Measurements from ENCODE around the gene PLOD2. TPM values are rescaled to one million over a fixed set of nuclear protein-coding genes. Genes with fewer than 3 reads are reported as not detected.
A peak's percentile ranks its signal among the peaks of the same experiment; 100 is the strongest.

The PLOD2 gene
- total and polyA plus RNA-seq, 4 donors = 18.6 to 57.0 (median 24.3) TPM

DNA sequence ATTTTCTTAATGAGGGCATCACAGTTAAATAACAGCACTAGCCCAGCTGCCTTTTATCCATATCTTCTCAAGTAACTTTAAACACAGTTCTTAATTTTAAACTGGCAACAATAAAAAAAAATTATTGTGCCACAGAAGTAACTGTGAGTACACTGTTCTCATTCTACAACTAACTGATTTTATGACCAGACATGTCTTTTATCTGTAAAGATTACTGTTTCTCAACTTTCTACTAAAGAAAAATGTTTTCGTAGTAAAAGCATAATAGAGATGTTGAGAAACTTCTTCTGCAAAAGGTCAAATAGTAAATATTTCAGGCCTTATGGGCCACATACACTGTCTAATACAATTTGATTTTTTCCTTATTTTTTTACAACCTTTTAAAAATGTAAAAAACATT lies 32.0 kb downstream of the PLOD2 start:
- 45% methylated on average over 1 of the region's 1 CpG for WGBS

More for the DNA sequence above, 32.0 kb downstream of the PLOD2 start:
- no peak for TF ChIP-seq TAF1 (conservative IDR thresholded peaks at IDR 0.05)
- TF ChIP-seq YY1 (IDR thresholded peaks at IDR 0.05) = no peak
- no peak for TF ChIP-seq HNF4A (conservative IDR thresholded peaks at IDR 0.05)
- TF ChIP-seq SP1 (IDR thresholded peaks at IDR 0.05) = no peak
- TF ChIP-seq, protein P1, sequence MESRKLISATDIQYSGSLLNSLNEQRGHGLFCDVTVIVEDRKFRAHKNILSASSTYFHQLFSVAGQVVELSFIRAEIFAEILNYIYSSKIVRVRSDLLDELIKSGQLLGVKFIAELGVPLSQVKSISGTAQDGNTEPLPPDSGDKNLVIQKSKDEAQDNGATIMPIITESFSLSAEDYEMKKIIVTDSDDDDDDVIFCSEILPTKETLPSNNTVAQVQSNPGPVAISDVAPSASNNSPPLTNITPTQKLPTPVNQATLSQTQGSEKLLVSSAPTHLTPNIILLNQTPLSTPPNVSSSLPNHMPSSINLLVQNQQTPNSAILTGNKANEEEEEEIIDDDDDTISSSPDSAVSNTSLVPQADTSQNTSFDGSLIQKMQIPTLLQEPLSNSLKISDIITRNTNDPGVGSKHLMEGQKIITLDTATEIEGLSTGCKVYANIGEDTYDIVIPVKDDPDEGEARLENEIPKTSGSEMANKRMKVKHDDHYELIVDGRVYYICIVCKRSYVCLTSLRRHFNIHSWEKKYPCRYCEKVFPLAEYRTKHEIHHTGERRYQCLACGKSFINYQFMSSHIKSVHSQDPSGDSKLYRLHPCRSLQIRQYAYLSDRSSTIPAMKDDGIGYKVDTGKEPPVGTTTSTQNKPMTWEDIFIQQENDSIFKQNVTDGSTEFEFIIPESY (IDR thresholded peaks at IDR 0.05) = no peak
- TF ChIP-seq FOXA2 (IDR thresholded peaks at IDR 0.05) = no peak
- no peak for TF ChIP-seq EGR1 (IDR thresholded peaks at IDR 0.05; ENCODE audit: low read depth in 2 of 2)
- TF ChIP-seq, protein P2, sequence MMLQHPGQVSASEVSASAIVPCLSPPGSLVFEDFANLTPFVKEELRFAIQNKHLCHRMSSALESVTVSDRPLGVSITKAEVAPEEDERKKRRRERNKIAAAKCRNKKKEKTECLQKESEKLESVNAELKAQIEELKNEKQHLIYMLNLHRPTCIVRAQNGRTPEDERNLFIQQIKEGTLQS (IDR thresholded peaks at IDR 0.05) = no peak
- TF ChIP-seq RXRA (IDR thresholded peaks at IDR 0.05) = no peak
- no peak for TF ChIP-seq HNF4G (IDR thresholded peaks at IDR 0.05)
- no peak for TF ChIP-seq FOXA1 (IDR thresholded peaks at IDR 0.05)
- TF ChIP-seq, protein P3, sequence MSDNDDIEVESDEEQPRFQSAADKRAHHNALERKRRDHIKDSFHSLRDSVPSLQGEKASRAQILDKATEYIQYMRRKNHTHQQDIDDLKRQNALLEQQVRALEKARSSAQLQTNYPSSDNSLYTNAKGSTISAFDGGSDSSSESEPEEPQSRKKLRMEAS (IDR thresholded peaks at IDR 0.05) = no peak
- no peak for TF ChIP-seq GABPA (IDR thresholded peaks at IDR 0.05 in 1 of 2, conservative IDR thresholded peaks at IDR 0.05 in 1 of 2)
- TF ChIP-seq, protein P4, sequence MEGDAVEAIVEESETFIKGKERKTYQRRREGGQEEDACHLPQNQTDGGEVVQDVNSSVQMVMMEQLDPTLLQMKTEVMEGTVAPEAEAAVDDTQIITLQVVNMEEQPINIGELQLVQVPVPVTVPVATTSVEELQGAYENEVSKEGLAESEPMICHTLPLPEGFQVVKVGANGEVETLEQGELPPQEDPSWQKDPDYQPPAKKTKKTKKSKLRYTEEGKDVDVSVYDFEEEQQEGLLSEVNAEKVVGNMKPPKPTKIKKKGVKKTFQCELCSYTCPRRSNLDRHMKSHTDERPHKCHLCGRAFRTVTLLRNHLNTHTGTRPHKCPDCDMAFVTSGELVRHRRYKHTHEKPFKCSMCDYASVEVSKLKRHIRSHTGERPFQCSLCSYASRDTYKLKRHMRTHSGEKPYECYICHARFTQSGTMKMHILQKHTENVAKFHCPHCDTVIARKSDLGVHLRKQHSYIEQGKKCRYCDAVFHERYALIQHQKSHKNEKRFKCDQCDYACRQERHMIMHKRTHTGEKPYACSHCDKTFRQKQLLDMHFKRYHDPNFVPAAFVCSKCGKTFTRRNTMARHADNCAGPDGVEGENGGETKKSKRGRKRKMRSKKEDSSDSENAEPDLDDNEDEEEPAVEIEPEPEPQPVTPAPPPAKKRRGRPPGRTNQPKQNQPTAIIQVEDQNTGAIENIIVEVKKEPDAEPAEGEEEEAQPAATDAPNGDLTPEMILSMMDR (IDR thresholded peaks at IDR 0.05; ENCODE audit: low read depth, low read length, missing input control) = no peak
- TF ChIP-seq RAD21 (IDR thresholded peaks at IDR 0.05) = no peak
- TF ChIP-seq, protein P5, sequence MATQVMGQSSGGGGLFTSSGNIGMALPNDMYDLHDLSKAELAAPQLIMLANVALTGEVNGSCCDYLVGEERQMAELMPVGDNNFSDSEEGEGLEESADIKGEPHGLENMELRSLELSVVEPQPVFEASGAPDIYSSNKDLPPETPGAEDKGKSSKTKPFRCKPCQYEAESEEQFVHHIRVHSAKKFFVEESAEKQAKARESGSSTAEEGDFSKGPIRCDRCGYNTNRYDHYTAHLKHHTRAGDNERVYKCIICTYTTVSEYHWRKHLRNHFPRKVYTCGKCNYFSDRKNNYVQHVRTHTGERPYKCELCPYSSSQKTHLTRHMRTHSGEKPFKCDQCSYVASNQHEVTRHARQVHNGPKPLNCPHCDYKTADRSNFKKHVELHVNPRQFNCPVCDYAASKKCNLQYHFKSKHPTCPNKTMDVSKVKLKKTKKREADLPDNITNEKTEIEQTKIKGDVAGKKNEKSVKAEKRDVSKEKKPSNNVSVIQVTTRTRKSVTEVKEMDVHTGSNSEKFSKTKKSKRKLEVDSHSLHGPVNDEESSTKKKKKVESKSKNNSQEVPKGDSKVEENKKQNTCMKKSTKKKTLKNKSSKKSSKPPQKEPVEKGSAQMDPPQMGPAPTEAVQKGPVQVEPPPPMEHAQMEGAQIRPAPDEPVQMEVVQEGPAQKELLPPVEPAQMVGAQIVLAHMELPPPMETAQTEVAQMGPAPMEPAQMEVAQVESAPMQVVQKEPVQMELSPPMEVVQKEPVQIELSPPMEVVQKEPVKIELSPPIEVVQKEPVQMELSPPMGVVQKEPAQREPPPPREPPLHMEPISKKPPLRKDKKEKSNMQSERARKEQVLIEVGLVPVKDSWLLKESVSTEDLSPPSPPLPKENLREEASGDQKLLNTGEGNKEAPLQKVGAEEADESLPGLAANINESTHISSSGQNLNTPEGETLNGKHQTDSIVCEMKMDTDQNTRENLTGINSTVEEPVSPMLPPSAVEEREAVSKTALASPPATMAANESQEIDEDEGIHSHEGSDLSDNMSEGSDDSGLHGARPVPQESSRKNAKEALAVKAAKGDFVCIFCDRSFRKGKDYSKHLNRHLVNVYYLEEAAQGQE (IDR thresholded peaks at IDR 0.05) = no peak
- no peak for TF ChIP-seq NR2F2 (IDR thresholded peaks at IDR 0.05)
- no peak for TF ChIP-seq JUND (IDR thresholded peaks at IDR 0.05)
- Histone ChIP-seq H3K27me3 (ENCODE audit: control insufficient read depth in 4 of 4, insufficient read depth in 4 of 4, low read length in 3 of 4) (no peaks in the 10 kb centered on the region), H3K9me3 (ENCODE audit: control insufficient read depth in 4 of 4, low read length in 3 of 4) (no peaks in the 10 kb centered on the region), H3K9ac (ENCODE audit: low read depth in 1 of 2, low read length in 2 of 2) (no peak overlapping the region), H3K36me3 (ENCODE audit: control insufficient read depth in 4 of 4, insufficient read depth in 3 of 4, low read depth in 1 of 4, low read length in 3 of 4) (no peaks in the 10 kb centered on the region), H3K4me3 (ENCODE audit: low read depth in 1 of 3, low read length in 3 of 3) (no peak overlapping the region), H3K27ac (ENCODE audit: low read depth in 1 of 2, low read length in 2 of 2) (peak overlapping the region; percentile 29 to 52), H3K4me1 (ENCODE audit: control insufficient read depth in 4 of 4, insufficient read depth in 4 of 4, low read length in 3 of 4) (peaks cover 3 to 36% (median 24%) of the 10 kb centered on the region in 4 donors)
- DNase-seq (ENCODE audit: low spot score) = no peak

Measured in liver (tissue), 9 donors.